Breast epithelium (tissue), 4 donors: Measurements from ENCODE around the gene C7orf57. TPM values are rescaled to one million over a fixed set of nuclear protein-coding genes. Genes with fewer than 3 reads are reported as not detected.

Experiments
- DNase-seq, 2 donors: peaks; one replicate each; pipeline ENCODE4 v3.0.0-alpha.2; 2019; ENCODE audit warnings: low spot score in 2 of 2
- H3K27ac ChIP-seq, 2 donors: fragments of 200-600 bp; sonication (generic) in 1 of 2; one replicate each; pipeline ENCODE4 v1.5.1; 2016 to 2019; ENCODE audit warnings: mild to moderate bottlenecking in 1 of 2
- H3K27me3 ChIP-seq, 2 donors: fragments of 200-600 bp; sonication (generic) in 1 of 2; one replicate each; pipeline versions ENCODE4 v1.5.1 to v1.6.0; 2017 to 2019; ENCODE audit warnings: control low read depth in 1 of 2, mild to moderate bottlenecking in 1 of 2
- H3K36me3 ChIP-seq: fragments of 200-600 bp; one replicate; pipeline ENCODE4 v1.5.1; 2019
- H3K4me1 ChIP-seq, 2 donors: fragments of 200-600 bp; sonication (generic); one replicate each; pipeline ENCODE4 v1.5.1; 2016 to 2019; ENCODE audit warnings: control low read depth in 1 of 2
- H3K4me3 ChIP-seq, 3 donors: fragments of 200-600 bp; sonication (generic); 1 replicate in 2 of 3; 2 replicates in 1 of 3; pipeline ENCODE4 v1.5.1; 2016 to 2019; ENCODE audit warnings: mild to moderate bottlenecking in 3 of 3, moderate library complexity in 2 of 3
- H3K9me3 ChIP-seq, 2 donors: fragments of 200-600 bp; sonication (generic) in 1 of 2; one replicate each; pipeline ENCODE4 v1.5.1; 2016 to 2019; ENCODE audit warnings: control low read depth in 1 of 2
- POLR2A ChIP-seq: fragments of 450-650 bp; IDR thresholded peaks from one replicate; pipeline ENCODE4 v1.6.1; 2016; ENCODE audit warnings: antibody characterized with exemption, mild to moderate bottlenecking, moderate library complexity
- POLR2AphosphoS5 ChIP-seq, 3 donors: sonication (generic); formaldehyde crosslinking; IDR thresholded peaks; one replicate each; pipeline ENCODE4 v1.6.1; 2017; ENCODE audit warnings: antibody characterized with exemption in 3 of 3
- intact Hi-C: fragments of 100-400 bp; cut with DNase I; formaldehyde crosslinking; loops from one replicate; pipeline ENCODE4 v1.15.1; 2023; ENCODE audit warnings: low total_unique reads
- total RNA-seq, 3 donors: library from RNA; depleted of rRNA; stranded (reverse); fragments of >200 nt; gene quantifications; one replicate each; pipeline ENCODE4 v1.1.0, GENCODE V29; 2016
- TF ChIP-seq, protein P1 (sequence below), 3 donors: fragments of 450-650 bp; IDR thresholded peaks; one replicate each; pipeline ENCODE4 v1.5.1; 2016 to 2017; ENCODE audit warnings: antibody characterized with exemption in 3 of 3, mild to moderate bottlenecking in 3 of 3, moderate library complexity in 3 of 3

C7orf57 gene
- total RNA-seq, 3 donors from 2014 or later: not detected

GRCh38 chr7:48006866-48007265, 28.5 kb upstream of the C7orf57 start:
- Histone ChIP-seq H3K9me3 (no peaks in the 10 kb centered on the region), H3K4me1 (no peaks in the 10 kb centered on the region), H3K27ac (no peak overlapping the region), H3K36me3 (no peaks in the 10 kb centered on the region), H3K4me3 (no peak overlapping the region), H3K27me3 (no peaks in the 10 kb centered on the region)
- TF ChIP-seq POLR2A: no peak
- no peak for TF ChIP-seq POLR2AphosphoS5 (IDR thresholded peaks at IDR 0.05)
- TF ChIP-seq, protein P1, sequence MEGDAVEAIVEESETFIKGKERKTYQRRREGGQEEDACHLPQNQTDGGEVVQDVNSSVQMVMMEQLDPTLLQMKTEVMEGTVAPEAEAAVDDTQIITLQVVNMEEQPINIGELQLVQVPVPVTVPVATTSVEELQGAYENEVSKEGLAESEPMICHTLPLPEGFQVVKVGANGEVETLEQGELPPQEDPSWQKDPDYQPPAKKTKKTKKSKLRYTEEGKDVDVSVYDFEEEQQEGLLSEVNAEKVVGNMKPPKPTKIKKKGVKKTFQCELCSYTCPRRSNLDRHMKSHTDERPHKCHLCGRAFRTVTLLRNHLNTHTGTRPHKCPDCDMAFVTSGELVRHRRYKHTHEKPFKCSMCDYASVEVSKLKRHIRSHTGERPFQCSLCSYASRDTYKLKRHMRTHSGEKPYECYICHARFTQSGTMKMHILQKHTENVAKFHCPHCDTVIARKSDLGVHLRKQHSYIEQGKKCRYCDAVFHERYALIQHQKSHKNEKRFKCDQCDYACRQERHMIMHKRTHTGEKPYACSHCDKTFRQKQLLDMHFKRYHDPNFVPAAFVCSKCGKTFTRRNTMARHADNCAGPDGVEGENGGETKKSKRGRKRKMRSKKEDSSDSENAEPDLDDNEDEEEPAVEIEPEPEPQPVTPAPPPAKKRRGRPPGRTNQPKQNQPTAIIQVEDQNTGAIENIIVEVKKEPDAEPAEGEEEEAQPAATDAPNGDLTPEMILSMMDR (IDR thresholded peaks at IDR 0.05): no peak
- intact Hi-C loops: no loop called here
- DNase-seq: no peak

DNA sequence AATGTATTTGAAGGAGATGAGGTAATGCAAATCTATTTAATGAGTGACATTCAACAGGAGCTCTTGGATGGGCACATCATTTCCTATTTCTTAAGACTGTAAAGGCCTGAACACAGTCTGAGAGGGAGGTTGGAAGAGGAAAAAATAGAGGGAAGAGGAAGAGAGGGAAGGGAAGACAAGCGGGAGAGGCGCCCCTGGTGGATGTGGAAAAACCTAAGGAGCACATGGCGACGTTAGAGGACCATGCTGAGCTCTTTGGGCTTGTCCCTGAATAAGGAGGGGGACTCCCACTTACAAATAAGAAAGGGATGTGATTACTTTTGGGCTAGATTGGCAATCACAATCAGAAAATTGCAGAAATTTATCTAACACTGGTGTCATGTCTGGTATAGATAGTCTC, 26.1 kb upstream of the C7orf57 start:
- intact Hi-C loops: no loop called here
- TF ChIP-seq POLR2A (no peak), POLR2AphosphoS5 (IDR thresholded peaks at IDR 0.05) (no peak)
- TF ChIP-seq, protein P1 (IDR thresholded peaks at IDR 0.05): no peak
- Histone ChIP-seq H3K9me3 (no peaks in the 10 kb centered on the region), H3K27me3 (no peaks in the 10 kb centered on the region), H3K4me3 (no peak overlapping the region), H3K27ac (no peak overlapping the region), H3K4me1 (no peaks in the 10 kb centered on the region), H3K36me3 (no peaks in the 10 kb centered on the region)
- no peak for DNase-seq

DNA sequence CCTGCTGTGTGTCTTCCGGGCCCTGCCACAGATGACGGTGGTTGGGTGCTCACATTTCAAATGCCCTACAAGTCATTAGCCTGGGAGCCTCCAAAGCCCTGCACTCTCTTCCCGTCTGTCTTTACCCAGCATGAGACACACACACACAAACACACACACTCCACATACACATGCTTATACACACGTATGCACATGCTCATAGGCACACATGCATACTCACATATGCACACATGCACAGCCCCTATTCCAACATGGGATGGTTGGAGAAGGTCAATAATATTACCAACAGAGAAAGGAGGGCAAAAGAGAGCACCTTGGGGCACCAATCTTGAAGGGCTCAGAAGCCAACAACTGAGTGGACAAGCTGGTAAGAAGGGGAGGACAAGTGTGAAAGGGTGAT, 25.4 kb upstream of the C7orf57 start:
- TF ChIP-seq, protein P1 (IDR thresholded peaks at IDR 0.05): no peak
- TF ChIP-seq POLR2AphosphoS5 (IDR thresholded peaks at IDR 0.05): no peak
- TF ChIP-seq POLR2A: no peak
- Histone ChIP-seq H3K27ac (no peak overlapping the region), H3K4me3 (no peak overlapping the region), H3K4me1 (no peaks in the 10 kb centered on the region), H3K36me3 (no peaks in the 10 kb centered on the region), H3K9me3 (no peaks in the 10 kb centered on the region), H3K27me3 (no peaks in the 10 kb centered on the region)
- no peak for DNase-seq
- intact Hi-C loops: no loop called here

- intact Hi-C loops: no loop called here
- no peaks in the 10 kb centered on the region for H3K36me3 ChIP-seq
- no peak overlapping the region for H3K4me3 ChIP-seq
- H3K27me3 ChIP-seq: no peaks in the 10 kb centered on the region
- TF ChIP-seq POLR2A: no peak
- no peak for TF ChIP-seq POLR2AphosphoS5 (IDR thresholded peaks at IDR 0.05)
- TF ChIP-seq, protein P1 (IDR thresholded peaks at IDR 0.05): no peak
- no peaks in the 10 kb centered on the region for H3K4me1 ChIP-seq
- H3K27ac ChIP-seq: no peak overlapping the region
- no peak for DNase-seq
- H3K9me3 ChIP-seq: no peaks in the 10 kb centered on the region
Measured at GRCh38 chr7:48011323-48011722, 24.0 kb upstream of the C7orf57 start.

DNA sequence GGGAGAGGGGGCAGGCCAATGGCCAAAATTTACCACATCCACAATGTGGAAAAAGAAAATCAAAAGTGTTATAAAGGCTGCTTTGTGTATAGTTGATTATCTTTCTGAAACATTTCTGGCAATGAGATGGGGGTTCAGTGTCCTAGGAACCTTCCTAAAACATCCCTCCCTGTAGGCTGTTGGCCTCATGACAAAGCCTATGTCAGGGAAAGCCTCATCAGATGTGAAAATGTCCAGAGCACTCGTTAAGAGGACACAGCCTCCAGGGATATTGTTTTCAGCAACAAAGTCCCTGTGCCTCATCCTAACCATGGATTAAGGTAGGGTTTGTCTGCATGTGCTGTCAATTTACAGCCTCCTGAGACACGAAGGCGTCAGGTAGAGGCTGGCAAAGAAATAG, 23.4 kb upstream of the C7orf57 start:
- Histone ChIP-seq H3K4me3 (no peak overlapping the region), H3K36me3 (no peaks in the 10 kb centered on the region), H3K27ac (no peak overlapping the region), H3K27me3 (no peaks in the 10 kb centered on the region), H3K9me3 (no peaks in the 10 kb centered on the region), H3K4me1 (no peaks in the 10 kb centered on the region)
- TF ChIP-seq POLR2AphosphoS5 (IDR thresholded peaks at IDR 0.05) (no peak), POLR2A (no peak)
- TF ChIP-seq, protein P1 (IDR thresholded peaks at IDR 0.05): no peak
- intact Hi-C loops: no loop called here
- DNase-seq: no peak
